HG03432 (cell line): ENCODE data around the gene SERP2.

Experiments
- ATAC-seq: cut with Tn5 transposase; IDR thresholded peaks from one replicate; pipeline ENCODE4 v1.9.1; 2021; ENCODE audit warnings: mild to moderate bottlenecking, moderate library complexity; ENCODE audit not compliant: unreplicated experiment

Gene SERP2

GRCh38 chr13:44409595-44409994 is 36.0 kb downstream of the SERP2 start:
- ATAC-seq, result no peak

GRCh38 chr13:44410328-44410859 is 36.8 kb downstream of the SERP2 start:
- ATAC-seq, result no peak

- ATAC-seq, result no peak
These were observed 38.2 kb downstream of the SERP2 start for GRCh38 chr13:44411841-44412240.

- ATAC-seq, result no peak
These were observed 38.8 kb downstream of the SERP2 start for GRCh38 chr13:44412346-44412935.

- no peak for ATAC-seq
These were observed 39.5 kb downstream of the SERP2 start for GRCh38 chr13:44413095-44413494.

- ATAC-seq, result no peak
These were observed 41.1 kb downstream of the SERP2 start for GRCh38 chr13:44414716-44415115.

- ATAC-seq, result no peak
These were observed 42.2 kb downstream of the SERP2 start for GRCh38 chr13:44415815-44416214.

- no peak for ATAC-seq
These were observed 42.7 kb downstream of the SERP2 start for GRCh38 chr13:44416301-44416700.

- ATAC-seq, result no peak
These were observed 43.1 kb downstream of the SERP2 start for GRCh38 chr13:44416744-44417143.

GRCh38 chr13:44417446-44417845 is 43.8 kb downstream of the SERP2 start:
- ATAC-seq, result no peak

GRCh38 chr13:44417876-44418275 is 44.3 kb downstream of the SERP2 start:
- ATAC-seq, result no peak

- ATAC-seq, result no peak
These were observed 47.0 kb downstream of the SERP2 start for GRCh38 chr13:44420376-44421220.

- ATAC-seq, result no peak
These were observed 48.4 kb downstream of the SERP2 start for GRCh38 chr13:44421853-44422525.

- no peak for ATAC-seq
These were observed 49.4 kb downstream of the SERP2 start for GRCh38 chr13:44422755-44423643.

GRCh38 chr13:44423824-44424223 is 50.2 kb downstream of the SERP2 start:
- no peak for ATAC-seq

- ATAC-seq, result no peak
These were observed 51.6 kb downstream of the SERP2 start for GRCh38 chr13:44425041-44425814.

GRCh38 chr13:44425815-44426078 is 52.1 kb downstream of the SERP2 start:
- no peak for ATAC-seq

- ATAC-seq, result no peak
These were observed 52.8 kb downstream of the SERP2 start for GRCh38 chr13:44426461-44426860.

- ATAC-seq, result no peak
These were observed 55.7 kb downstream of the SERP2 start for GRCh38 chr13:44429311-44429710.

GRCh38 chr13:44431150-44431549 is 57.5 kb downstream of the SERP2 start:
- ATAC-seq, result no peak
